Measurements from ENCODE around the gene AUTS2. TPM values are rescaled to one million over a fixed set of nuclear protein-coding genes. Genes with fewer than 3 reads are reported as not detected.

Gene AUTS2
- total RNA-seq, 1 experiment from 2014 or later = not detected

DNA sequence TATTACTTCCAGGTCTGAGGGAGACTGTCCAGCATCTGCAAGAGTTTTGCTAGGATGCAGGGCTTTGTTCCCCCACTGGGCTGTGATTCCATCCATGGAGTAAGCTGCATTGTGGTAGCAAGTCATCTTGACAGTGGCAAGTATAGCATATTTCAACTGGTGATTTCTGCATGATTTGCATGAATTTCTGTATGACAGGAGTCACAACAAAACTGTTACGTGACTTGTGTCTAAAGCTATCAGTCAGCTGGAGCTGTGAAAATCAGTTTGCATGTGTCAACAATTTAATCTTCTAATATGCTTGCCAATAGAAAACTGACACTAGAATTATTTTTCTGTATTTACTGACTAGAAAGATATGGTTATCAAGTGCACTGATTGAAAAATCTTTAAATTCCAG is 344.3 kb downstream of the AUTS2 start:
- Mint-ChIP-seq H3K27ac (ENCODE audit: unreplicated experiment) (no peak overlapping the region), H3K4me1 (ENCODE audit: low read depth, unreplicated experiment) (no peaks in the 10 kb centered on the region), H3K36me3 (ENCODE audit: insufficient read depth, unreplicated experiment) (no peaks in the 10 kb centered on the region), H3K4me3 (ENCODE audit: low read depth, unreplicated experiment) (no peak overlapping the region), H3K9me3 (ENCODE audit: low read depth, unreplicated experiment) (peaks cover 2% of the 10 kb centered on the region), H3K27me3 (ENCODE audit: unreplicated experiment) (no peaks in the 10 kb centered on the region)
- no TSS peak for BruUV-seq (replicated peaks)
- intact Hi-C loops (cut with micrococcal nuclease; ENCODE audit: unreplicated experiment) = no loop called here
- CTCF ChIA-PET = no interaction called here
- DNase-seq = no peak
- TF ChIP-seq, protein P1, sequence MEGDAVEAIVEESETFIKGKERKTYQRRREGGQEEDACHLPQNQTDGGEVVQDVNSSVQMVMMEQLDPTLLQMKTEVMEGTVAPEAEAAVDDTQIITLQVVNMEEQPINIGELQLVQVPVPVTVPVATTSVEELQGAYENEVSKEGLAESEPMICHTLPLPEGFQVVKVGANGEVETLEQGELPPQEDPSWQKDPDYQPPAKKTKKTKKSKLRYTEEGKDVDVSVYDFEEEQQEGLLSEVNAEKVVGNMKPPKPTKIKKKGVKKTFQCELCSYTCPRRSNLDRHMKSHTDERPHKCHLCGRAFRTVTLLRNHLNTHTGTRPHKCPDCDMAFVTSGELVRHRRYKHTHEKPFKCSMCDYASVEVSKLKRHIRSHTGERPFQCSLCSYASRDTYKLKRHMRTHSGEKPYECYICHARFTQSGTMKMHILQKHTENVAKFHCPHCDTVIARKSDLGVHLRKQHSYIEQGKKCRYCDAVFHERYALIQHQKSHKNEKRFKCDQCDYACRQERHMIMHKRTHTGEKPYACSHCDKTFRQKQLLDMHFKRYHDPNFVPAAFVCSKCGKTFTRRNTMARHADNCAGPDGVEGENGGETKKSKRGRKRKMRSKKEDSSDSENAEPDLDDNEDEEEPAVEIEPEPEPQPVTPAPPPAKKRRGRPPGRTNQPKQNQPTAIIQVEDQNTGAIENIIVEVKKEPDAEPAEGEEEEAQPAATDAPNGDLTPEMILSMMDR (IDR thresholded peaks at IDR 0.05; ENCODE audit: unreplicated experiment) = no peak

GRCh38 chr7:69946901-69947300 is 348.6 kb downstream of the AUTS2 start:
- intact Hi-C loops (cut with micrococcal nuclease; ENCODE audit: unreplicated experiment) = no loop called here
- no peaks in the 10 kb centered on the region for H3K4me1 Mint-ChIP-seq (ENCODE audit: low read depth, unreplicated experiment)
- H3K4me3 Mint-ChIP-seq (ENCODE audit: low read depth, unreplicated experiment) = no peak overlapping the region
- no peaks in the 10 kb centered on the region for H3K27me3 Mint-ChIP-seq (ENCODE audit: unreplicated experiment)
- no peak overlapping the region for H3K27ac Mint-ChIP-seq (ENCODE audit: unreplicated experiment)
- H3K36me3 Mint-ChIP-seq (ENCODE audit: insufficient read depth, unreplicated experiment) = no peaks in the 10 kb centered on the region
- no TSS peak for BruUV-seq (replicated peaks)
- CTCF ChIA-PET = no interaction called here
- no peak for DNase-seq
- TF ChIP-seq, protein P1 (IDR thresholded peaks at IDR 0.05; ENCODE audit: unreplicated experiment) = no peak
- H3K9me3 Mint-ChIP-seq (ENCODE audit: low read depth, unreplicated experiment) = no peaks in the 10 kb centered on the region

DNA sequence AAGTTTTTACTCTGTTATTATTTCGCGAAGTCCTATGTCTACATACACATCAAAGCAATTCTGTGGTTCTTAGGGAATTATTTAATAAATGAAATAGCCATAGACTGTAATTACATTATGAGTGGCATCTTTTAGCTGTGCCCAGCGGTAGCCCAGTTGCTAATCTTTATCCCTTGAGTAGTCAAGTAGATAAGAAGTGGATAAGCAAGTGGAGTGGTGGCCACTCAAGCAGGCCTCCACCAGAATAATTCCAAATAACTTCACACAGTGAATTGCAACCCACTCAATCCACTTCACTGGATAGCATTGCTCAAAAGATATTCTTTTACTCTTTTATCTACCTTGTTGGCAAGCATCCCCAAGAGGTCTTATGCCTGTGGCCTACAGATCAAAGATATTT is 349.7 kb downstream of the AUTS2 start:
- Mint-ChIP-seq H3K27ac (ENCODE audit: unreplicated experiment) (no peak overlapping the region), H3K27me3 (ENCODE audit: unreplicated experiment) (no peaks in the 10 kb centered on the region), H3K4me1 (ENCODE audit: low read depth, unreplicated experiment) (no peaks in the 10 kb centered on the region), H3K4me3 (ENCODE audit: low read depth, unreplicated experiment) (no peak overlapping the region), H3K9me3 (ENCODE audit: low read depth, unreplicated experiment) (no peaks in the 10 kb centered on the region), H3K36me3 (ENCODE audit: insufficient read depth, unreplicated experiment) (no peaks in the 10 kb centered on the region)
- no TSS peak for BruUV-seq (replicated peaks)
- CTCF ChIA-PET = interaction anchor here (0.5 kb wide), 1 partner anchor 77 kb away, joined by 4 read pairs; no protein-coding TSS in a partner anchor
- no peak for DNase-seq
- TF ChIP-seq, protein P1 (IDR thresholded peaks at IDR 0.05; ENCODE audit: unreplicated experiment) = no peak
- intact Hi-C loops (cut with micrococcal nuclease; ENCODE audit: unreplicated experiment) = no loop called here

DNA sequence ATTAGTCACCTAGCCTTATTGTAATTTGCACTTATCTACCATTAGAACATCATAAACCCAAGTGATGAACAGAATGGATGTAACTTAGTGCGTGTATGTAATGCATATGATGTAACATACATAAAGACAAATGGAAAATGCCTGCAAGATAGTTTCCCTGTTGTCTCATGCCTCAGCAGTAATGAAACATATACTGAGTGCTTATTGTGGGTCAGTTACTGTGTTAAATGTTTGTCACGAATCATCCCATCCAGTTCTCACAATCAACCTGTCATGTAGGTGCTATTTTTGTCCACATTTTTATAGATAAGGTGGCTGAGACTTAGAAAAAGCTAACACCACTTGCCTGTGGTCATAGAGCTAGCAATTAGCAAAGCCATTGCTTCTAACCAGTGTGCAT is 350.8 kb downstream of the AUTS2 start:
- no peaks in the 10 kb centered on the region for H3K4me1 Mint-ChIP-seq (ENCODE audit: low read depth, unreplicated experiment)
- intact Hi-C loops (cut with micrococcal nuclease; ENCODE audit: unreplicated experiment) = no loop called here
- no peak overlapping the region for H3K4me3 Mint-ChIP-seq (ENCODE audit: low read depth, unreplicated experiment)
- no peaks in the 10 kb centered on the region for H3K27me3 Mint-ChIP-seq (ENCODE audit: unreplicated experiment)
- no TSS peak for BruUV-seq (replicated peaks)
- no peak overlapping the region for H3K27ac Mint-ChIP-seq (ENCODE audit: unreplicated experiment)
- no peaks in the 10 kb centered on the region for H3K9me3 Mint-ChIP-seq (ENCODE audit: low read depth, unreplicated experiment)
- TF ChIP-seq, protein P1 (IDR thresholded peaks at IDR 0.05; ENCODE audit: unreplicated experiment) = no peak
- CTCF ChIA-PET = no interaction called here
- H3K36me3 Mint-ChIP-seq (ENCODE audit: insufficient read depth, unreplicated experiment) = no peaks in the 10 kb centered on the region
- DNase-seq = no peak
